ENCODE results near the gene PRPF38B. TPM values are rescaled to one million over a fixed set of nuclear protein-coding genes. Genes with fewer than 3 reads are reported as not detected.

The PRPF38B gene
- total RNA-seq, 1 donor from 2014 or later: 16.9 TPM

GRCh38 chr1:108708691-108709660 is 16.9 kb downstream of the PRPF38B start:
- no peak for ATAC-seq
- intact Hi-C loops (cut with DNase I): no loop called here
- DNase-seq (ENCODE audit: missing footprints): no peak

GRCh38 chr1:108712606-108713150 is 20.6 kb downstream of the PRPF38B start, which contains the start of gene FNDC7:
TSS of gene FNDC7 (plus strand) at chr1:108712908. CDS start at chr1:108712934, 26 bp downstream.
- DNase-seq (ENCODE audit: missing footprints): no peak
- no peak for ATAC-seq
- intact Hi-C loops (cut with DNase I): no loop called here

- intact Hi-C loops (cut with DNase I): no loop called here
- no peak for DNase-seq (ENCODE audit: missing footprints)
- ATAC-seq: peak; percentile 23
Measured at GRCh38 chr1:108715932-108716331, 23.8 kb downstream of the PRPF38B start.

GRCh38 chr1:108716437-108717230 is 24.5 kb downstream of the PRPF38B start:
- no peak for ATAC-seq
- DNase-seq (ENCODE audit: missing footprints): no peak
- intact Hi-C loops (cut with DNase I): no loop called here

GRCh38 chr1:108717774-108718316 is 25.7 kb downstream of the PRPF38B start:
- DNase-seq (ENCODE audit: missing footprints) (no peak), ATAC-seq (no peak)
- intact Hi-C loops (cut with DNase I): no loop called here

- ATAC-seq (no peak), DNase-seq (ENCODE audit: missing footprints) (no peak)
- intact Hi-C loops (cut with DNase I): no loop called here
Measured at GRCh38 chr1:108718927-108719655, 27.0 kb downstream of the PRPF38B start.

- ATAC-seq (no peak), DNase-seq (ENCODE audit: missing footprints) (no peak)
Measured at GRCh38 chr1:108719656-108720435, 27.7 kb downstream of the PRPF38B start.

GRCh38 chr1:108722292-108722691 is 30.2 kb downstream of the PRPF38B start:
- intact Hi-C loops (cut with DNase I): no loop called here
- ATAC-seq: no peak
- no peak for DNase-seq (ENCODE audit: missing footprints)

More at GRCh38 chr1:108719656-108720435, 27.7 kb downstream of the PRPF38B start:
- intact Hi-C loops (cut with DNase I): no loop called here

GRCh38 chr1:108725906-108726305 is 33.8 kb downstream of the PRPF38B start:
- ATAC-seq (no peak), DNase-seq (ENCODE audit: missing footprints) (no peak)
- intact Hi-C loops (cut with DNase I): no loop called here

- ATAC-seq: no peak
- no peak for DNase-seq (ENCODE audit: missing footprints)
- intact Hi-C loops (cut with DNase I): no loop called here
Measured at GRCh38 chr1:108728327-108728923, 36.3 kb downstream of the PRPF38B start.

GRCh38 chr1:108729481-108729880 is 37.4 kb downstream of the PRPF38B start:
- ATAC-seq (no peak), DNase-seq (ENCODE audit: missing footprints) (no peak)
- intact Hi-C loops (cut with DNase I): no loop called here

GRCh38 chr1:108732398-108732797 is 40.3 kb downstream of the PRPF38B start:
- ATAC-seq: no peak
- DNase-seq (ENCODE audit: missing footprints): no peak
- intact Hi-C loops (cut with DNase I): no loop called here

GRCh38 chr1:108734171-108734865 is 42.2 kb downstream of the PRPF38B start:
- intact Hi-C loops (cut with DNase I): no loop called here
- ATAC-seq: no peak
- DNase-seq (ENCODE audit: missing footprints): no peak

- no peak for DNase-seq (ENCODE audit: missing footprints)
- no peak for ATAC-seq
- intact Hi-C loops (cut with DNase I): no loop called here
Measured at GRCh38 chr1:108742253-108742652, 50.1 kb downstream of the PRPF38B start.

- no peak for DNase-seq (ENCODE audit: missing footprints)
- intact Hi-C loops (cut with DNase I): loop anchor here (1.0 kb wide), 1 partner anchor 54 kb away; the partner anchor contains the start of gene PRPF38B
- ATAC-seq: no peak
Measured at GRCh38 chr1:108745980-108746381, 53.9 kb downstream of the PRPF38B start.

- ATAC-seq (peak; percentile 97), DNase-seq (ENCODE audit: missing footprints) (peak; percentile 100)
- intact Hi-C loops (cut with DNase I): loop anchor here (1.0 kb wide), 1 partner anchor 54 kb away; the partner anchor contains the start of gene PRPF38B
Measured at GRCh38 chr1:108746382-108747170, 54.5 kb downstream of the PRPF38B start, which contains the start of gene STXBP3. TSS of gene STXBP3 (plus strand) at chr1:108746674. CDS start at chr1:108746738, 64 bp downstream.

Measured in Right ventricle myocardium inferior (tissue), 1 donor.